NCI-H82 treated with DMSO at 0.1 percent for 48 hours (cell line): ENCODE results near the gene SSNA1.

Experiments used
- DNase-seq: peaks from one replicate; lab custom pipeline; 2025; ENCODE audit not compliant: unreplicated experiment; lab: John Stamatoyannopoulos, UW

The SSNA1 gene

GRCh38 chr9:137182836-137183235 is 5.6 kb upstream of the SSNA1 start:
- no peak for DNase-seq

DNA sequence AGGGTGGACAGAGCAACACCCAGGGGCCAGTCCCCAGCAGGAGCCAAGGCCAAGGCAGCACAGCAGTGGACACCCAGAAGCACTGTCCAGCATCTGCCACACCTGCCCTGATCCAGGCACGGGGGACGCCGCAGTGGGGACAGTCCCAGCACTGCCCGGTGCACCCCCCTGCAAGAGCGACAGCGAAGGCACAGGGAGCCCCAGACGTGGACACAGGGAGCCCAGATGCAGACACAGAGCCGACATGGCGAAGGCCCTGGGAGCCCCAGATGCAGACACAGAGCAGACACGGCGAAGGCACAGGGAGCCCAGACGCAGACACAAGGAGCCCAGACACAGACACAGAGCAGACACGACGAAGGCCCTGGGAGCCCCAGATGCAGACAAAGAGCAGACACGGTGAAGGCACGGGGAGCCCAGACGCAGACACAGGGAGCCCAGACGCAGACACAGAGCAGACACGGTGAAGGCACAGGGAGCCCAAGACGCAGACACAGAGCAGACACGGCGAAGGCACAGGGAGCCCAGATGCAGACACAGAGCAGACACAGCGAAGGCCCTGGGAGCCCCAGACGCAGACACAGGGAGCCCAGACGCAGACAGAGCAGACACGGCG is 4.4 kb upstream of the SSNA1 start:
- no peak for DNase-seq

- no peak for DNase-seq
These were observed 3.4 kb upstream of the SSNA1 start for GRCh38 chr9:137184881-137185660.

- DNase-seq = no peak
These were observed 2.6 kb upstream of the SSNA1 start for GRCh38 chr9:137185921-137186320.

DNA sequence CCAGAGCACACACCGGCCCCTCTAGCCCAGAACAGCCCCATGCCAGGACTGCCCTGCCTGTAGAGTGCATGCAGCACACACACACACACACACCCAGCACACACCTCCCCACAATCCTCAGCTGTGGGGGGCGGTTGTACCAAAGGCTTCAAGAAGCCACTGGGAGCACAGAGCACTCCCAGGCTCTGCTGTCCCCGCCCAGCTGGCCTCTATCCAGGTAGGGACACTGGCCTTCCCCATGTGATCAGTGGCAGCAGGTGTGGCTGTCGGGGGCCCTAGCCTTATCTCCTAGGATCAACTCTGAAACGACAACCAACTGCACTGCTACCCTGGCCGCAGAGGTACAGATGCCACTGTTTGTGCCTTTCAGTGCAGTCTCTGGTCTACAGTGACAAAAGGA is 2.1 kb upstream of the SSNA1 start:
- DNase-seq = no peak

GRCh38 chr9:137187386-137187785 is 1.1 kb upstream of the SSNA1 start:
- DNase-seq = no peak

- no peak for DNase-seq
These were observed 388 bp upstream of the SSNA1 start for GRCh38 chr9:137188086-137188489.

GRCh38 chr9:137189297-137190295 is 1.1 kb downstream of the SSNA1 start:
- no peak for DNase-seq

DNA sequence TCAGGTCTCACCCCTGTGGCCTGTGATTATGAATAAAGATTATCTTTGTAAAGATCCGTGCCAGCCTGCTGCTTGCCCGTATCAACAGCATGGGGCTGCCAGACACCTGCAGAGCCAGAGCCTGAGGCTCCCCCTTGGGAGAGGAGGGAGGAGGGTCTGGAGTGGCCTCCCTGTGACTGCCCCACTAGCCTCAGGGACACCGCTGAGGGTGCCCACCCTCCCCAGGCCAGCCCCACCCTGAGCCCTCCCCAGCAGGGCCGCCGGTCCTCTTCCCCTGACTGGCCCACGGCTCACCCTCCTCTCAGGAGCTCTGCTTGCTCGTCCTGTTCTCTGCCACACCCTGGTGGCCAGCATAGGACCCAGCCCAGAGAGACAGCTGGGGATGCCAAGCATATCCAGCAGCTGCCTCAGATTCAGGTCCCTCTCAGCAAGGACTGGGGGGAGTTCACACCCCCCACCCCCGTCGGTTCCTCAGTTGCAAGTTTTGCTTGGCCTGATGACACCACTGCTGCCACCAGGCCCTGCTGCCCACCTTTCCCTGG is 1.9 kb downstream of the SSNA1 start:
- DNase-seq = no peak

DNA sequence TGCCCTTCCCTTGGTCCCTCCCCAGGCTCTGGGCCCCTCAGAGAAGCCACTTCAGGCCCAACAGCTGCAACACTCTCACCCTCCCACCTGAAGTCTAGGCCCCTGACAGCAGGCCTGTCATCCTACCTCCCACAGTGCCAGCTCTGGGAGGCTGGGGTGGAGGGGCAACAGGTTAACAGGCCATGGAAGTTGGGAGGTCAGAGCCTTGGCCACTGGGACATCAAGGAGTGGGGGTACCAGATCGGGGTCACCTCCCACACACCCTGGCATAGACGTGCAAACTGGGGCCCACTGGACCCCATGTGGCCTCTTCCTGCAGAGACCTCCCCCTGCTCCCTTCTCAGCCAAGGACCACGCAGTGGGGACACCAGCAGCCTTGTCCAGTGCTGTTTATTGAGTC is 2.8 kb downstream of the SSNA1 start:
- no peak for DNase-seq

DNA sequence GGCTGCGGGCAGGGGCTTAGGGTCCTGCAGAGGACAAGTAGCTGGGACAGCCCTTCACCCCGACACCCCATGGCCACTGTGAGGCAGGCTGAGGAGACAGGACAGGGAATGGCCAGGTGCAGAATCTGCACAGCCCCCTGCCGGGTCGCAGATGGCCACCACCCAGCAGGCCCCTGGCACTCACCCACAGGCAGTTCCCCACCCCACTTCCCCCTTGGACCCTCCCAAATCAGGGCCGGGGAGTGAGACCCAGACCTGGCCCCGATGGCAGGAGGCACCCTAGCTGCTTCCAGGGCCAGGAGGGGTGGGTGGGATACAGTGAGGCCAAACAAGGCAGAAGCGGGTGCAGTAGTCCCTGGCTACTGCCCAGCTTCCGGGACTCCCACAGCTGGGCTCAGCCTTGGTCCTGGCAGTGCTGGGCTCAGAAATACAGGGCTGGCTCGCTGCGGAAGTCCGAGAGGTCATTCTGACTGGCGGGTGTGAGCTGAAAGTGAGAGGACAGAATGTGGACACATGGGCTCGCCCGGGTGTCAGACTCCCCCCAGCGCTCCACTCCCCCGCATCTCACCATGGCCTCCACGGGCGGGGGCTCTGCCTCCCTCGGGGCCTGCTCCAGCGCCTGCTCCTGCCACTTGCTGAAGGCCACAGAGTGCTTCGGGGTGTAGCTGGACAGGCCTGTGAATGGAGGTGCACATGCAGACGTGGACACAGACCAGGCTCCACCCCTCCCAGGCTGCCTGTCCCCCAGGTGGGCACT is 3.4 kb downstream of the SSNA1 start:
- DNase-seq = no peak

DNA sequence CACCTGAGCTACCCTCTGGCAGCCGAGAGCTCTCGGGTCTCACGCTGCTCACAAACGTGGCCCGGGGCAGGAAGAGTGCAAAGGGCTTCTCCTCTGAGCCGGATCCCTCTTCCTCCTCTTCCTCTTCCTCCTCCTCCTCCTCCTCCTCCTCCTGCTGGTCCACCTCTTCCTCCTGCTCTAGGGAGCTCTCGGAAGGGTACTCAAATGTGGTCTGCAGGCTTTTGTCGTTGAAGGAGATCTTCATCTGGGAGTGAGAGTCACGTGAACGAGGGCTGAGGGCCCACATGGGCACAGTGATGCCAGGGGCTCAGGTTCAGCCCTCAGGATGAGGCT is 3.9 kb downstream of the SSNA1 start:
- DNase-seq = no peak

GRCh38 chr9:137192859-137193258 is 4.4 kb downstream of the SSNA1 start:
- DNase-seq = no peak

DNA sequence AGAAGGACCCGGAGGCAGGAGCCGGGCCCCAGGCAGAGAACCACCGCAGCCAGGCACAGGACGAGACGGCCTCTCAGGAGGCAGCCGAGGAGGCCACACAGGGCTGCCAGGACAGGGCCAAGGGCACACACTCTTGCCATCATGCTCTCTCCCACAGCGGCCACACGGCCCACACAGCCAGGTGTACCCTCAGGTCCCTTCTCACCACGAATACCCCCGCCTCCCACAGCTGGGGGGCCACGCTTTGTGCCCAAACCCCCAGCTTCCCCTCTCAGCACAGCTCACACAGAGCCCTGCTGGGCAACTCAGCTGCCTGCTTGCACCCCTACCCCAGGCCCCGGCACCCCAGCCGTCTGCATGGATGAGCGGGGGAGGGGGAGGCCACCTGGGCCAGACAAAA is 5.3 kb downstream of the SSNA1 start:
- DNase-seq = no peak

DNA sequence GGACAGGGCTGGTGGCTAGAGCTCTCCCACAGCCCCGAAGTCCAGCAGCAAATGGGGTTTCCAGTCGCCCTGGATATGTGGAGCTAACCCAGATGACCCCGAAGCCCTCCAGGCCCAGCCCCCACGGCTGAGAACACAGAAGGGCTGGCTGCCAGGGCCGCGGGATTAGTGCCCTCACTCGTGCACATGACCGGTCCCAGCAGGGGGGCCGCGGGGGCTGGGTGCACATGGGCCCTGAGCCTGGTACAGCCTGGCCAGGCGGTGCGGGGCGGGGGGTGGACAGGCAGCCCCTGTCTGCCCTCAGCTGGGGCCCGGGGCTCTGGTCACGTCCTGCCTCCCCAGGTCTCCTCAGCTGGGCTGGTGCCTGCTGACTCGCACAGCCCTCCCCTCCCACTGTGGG is 5.9 kb downstream of the SSNA1 start:
- no peak for DNase-seq

GRCh38 chr9:137194909-137195308 is 6.4 kb downstream of the SSNA1 start:
- no peak for DNase-seq

DNA sequence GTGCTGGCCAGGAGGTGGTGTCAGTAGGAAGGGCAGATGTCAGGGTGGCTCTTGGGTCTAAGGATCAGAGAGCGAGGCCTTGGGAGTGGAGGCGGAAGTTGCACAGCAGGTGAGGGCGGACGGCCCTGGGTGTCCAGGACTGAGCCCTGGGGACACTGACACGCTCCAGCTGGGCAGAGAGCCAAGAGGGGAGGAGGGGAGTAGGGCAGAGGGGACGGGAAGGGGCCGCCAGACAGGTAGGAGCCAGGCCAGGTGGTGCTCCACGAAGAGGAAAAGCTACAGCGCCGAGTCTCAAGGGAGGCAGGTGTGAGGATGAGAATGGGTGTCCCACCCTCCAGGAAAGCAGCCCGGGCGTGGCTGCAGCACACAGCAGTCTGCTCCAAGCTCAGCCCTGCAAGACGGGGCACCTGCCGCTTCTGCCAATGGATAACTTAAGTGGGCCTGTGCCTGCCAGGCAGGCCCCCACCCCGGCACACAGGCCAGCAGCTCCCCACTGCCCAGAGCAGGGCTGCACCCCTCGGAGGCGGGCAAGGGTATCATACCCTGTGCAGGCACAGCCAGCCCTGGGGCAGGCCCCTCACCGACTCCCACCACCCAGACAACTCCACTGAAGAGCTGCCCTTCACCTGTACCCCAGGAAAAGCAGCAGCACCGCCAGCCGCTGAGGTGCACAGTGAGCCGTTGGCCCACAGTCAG is 7.2 kb downstream of the SSNA1 start:
- no peak for DNase-seq

DNA sequence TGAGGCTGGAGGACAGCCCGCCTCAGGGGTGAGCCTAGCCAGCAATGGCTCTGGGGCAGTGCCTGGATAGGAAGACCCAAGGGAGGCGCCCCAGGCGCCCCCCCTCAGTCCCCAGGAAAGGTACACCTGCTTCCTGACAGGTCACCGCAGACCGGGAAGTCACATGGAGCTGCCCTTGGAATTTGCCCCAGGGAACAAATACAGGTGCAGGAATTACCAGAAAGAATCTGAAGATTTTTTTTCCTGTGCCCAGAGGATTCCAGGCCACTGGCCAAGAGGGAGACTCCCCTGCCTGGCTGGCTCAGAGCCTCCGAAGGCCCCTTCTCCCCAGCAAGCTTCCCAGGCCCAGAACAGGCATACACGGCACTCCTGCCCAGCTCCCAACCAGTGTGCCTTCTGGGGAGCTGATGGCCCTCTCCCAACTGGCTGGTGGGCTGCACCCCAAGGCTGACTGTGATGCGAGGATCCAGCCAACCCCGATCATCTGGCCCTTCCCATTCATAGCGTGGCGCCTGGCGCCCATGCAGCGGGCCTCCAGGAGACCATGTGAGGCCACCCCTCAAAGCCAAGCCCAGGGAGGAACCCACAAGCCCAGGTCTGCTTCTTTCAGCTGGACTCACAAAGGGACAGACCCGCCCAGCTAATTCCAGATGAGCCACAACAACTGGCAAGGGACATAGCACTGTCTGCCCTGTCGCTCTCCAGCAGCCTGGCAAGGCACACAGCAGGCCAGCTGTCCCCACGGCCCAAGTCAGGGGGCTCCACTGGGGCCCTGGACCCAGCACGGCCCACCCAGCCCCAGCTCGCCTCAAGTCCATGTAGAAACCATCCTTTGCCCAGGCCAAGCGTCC is 9.8 kb downstream of the SSNA1 start:
- no peak for DNase-seq

- no peak for DNase-seq
These were observed 10.4 kb downstream of the SSNA1 start for GRCh38 chr9:137198902-137199283.
